Stomach (tissue), 9 donors: Measurements from ENCODE around the gene CHD3. TPM values are rescaled to one million over a fixed set of nuclear protein-coding genes. Genes with fewer than 3 reads are reported as not detected.

Experiments
- DNase-seq, 2 donors: peaks; one replicate each; pipeline versions ENCODE4 v3.0.0 to v3.0.0-alpha.2; 2013 to 2019
- H3K27ac ChIP-seq, 5 donors: fragments of 200-600 bp in 4 of 5; sonication (generic) in 4 of 5; one replicate each; pipeline ENCODE4 v1.5.1; 2013 to 2019; ENCODE audit warnings: mild to moderate bottlenecking in 1 of 5, moderate library complexity in 1 of 5
- H3K27me3 ChIP-seq, 3 donors: fragments of 200-600 bp; sonication (generic); one replicate each; pipeline ENCODE4 v1.5.1; 2017 to 2019; ENCODE audit warnings: mixed run types in 1 of 3
- H3K36me3 ChIP-seq, 4 donors: fragments of 200-600 bp; sonication (generic); 1 replicate in 3 of 4; 2 replicates in 1 of 4; pipeline ENCODE4 v1.5.1; 2016 to 2019
- H3K4me1 ChIP-seq, 4 donors: fragments of 200-600 bp; sonication (generic); one replicate each; pipeline ENCODE4 v1.5.1; 2016 to 2019
- H3K4me3 ChIP-seq, 4 donors: fragments of 200-600 bp; sonication (generic) in 3 of 4; one replicate each; pipeline ENCODE4 v1.5.1; 2016 to 2019; ENCODE audit warnings: mild to moderate bottlenecking in 1 of 4
- H3K9me3 ChIP-seq, 4 donors: fragments of 200-600 bp; sonication (generic); one replicate each; pipeline ENCODE4 v1.5.1; 2016 to 2019
- CTCF ChIP-seq, 7 experiments: fragments of 450-650 bp in 4 of 7; fragments of 200-600 bp in 3 of 7; sonication (generic) in 3 of 7; IDR thresholded peaks; one replicate each; pipeline ENCODE4 v1.5.1; 2016 to 2019; ENCODE audit warnings: antibody characterized with exemption in 7 of 7, control low read depth in 2 of 7, mild to moderate bottlenecking in 1 of 7
- EP300 ChIP-seq: sonication (generic); formaldehyde crosslinking; IDR thresholded peaks from one replicate; pipeline ENCODE4 v1.6.1; 2017; ENCODE audit warnings: antibody characterized with exemption
- POLR2A ChIP-seq, 4 donors: fragments of 450-650 bp; IDR thresholded peaks; one replicate each; pipeline ENCODE4 v1.6.1; 2016; ENCODE audit warnings: antibody characterized with exemption in 4 of 4, control low read depth in 2 of 4, mild to moderate bottlenecking in 1 of 4, moderate library complexity in 1 of 4
- POLR2AphosphoS5 ChIP-seq, 3 donors: sonication (generic); formaldehyde crosslinking; IDR thresholded peaks; one replicate each; pipeline ENCODE4 v1.6.1; 2016; ENCODE audit warnings: antibody characterized with exemption in 3 of 3
- WGBS, 5 donors: extraction: QIAGEN DNeasy Blood & Tissue Kit in 3 of 5; methylation state at CpG; one replicate each; pipeline versions ENCODE4 v1.1.5 to v1.1.7; 2013 to 2018; 5-methylcytosine and 5-hydroxymethylcytosine counted together
- intact Hi-C: fragments of 100-400 bp; cut with DNase I; formaldehyde crosslinking; loops from one replicate; pipeline ENCODE4 v1.15.1; 2023; ENCODE audit warnings: low total_unique reads
- polyA plus RNA-seq, 3 donors: library from polyadenylated mRNA; stranded (reverse); fragments of 200-250 nt; gene quantifications; one replicate each; pipeline ENCODE4 v1.2.3, GENCODE V29; 2013
- total RNA-seq, 5 donors: library from RNA; depleted of rRNA; stranded (reverse); fragments of >200 nt; gene quantifications; one replicate each; pipeline versions ENCODE4 v1.1.0 to v1.2.3, GENCODE V29; 2014 to 2016
- donor health status: healthy with polysubstance abuse.
- donor health status: Bipolar disorder and iron deficiency.
- donor health status: healthy.

The CHD3 gene
- total and polyA plus RNA-seq, 8 donors = 43.0 to 190 (median 64.9) TPM

GRCh38 chr17:7897773-7898172, 9.2 kb downstream of the CHD3 start:
- H3K36me3 ChIP-seq = peaks cover 82 to 100% (median 98%) of the 10 kb centered on the region in 4 donors
- peak in 1 of 2 donors; percentile 73 for DNase-seq
- TF ChIP-seq EP300 (no peak), POLR2AphosphoS5 (IDR thresholded peaks at IDR 0.05) (peak in 1 of 3 donors; percentile 29), CTCF (IDR thresholded peaks at IDR 0.05) (peak in 4 of 7 experiments; percentile 7 to 62 (median 42))

GRCh38 chr17:7903154-7904103, 14.8 kb downstream of the CHD3 start:
- WGBS, 5 donors = 76 to 84% (median 79%) methylated on average over 22 of the region's 22 CpGs
- peaks cover 88 to 100% (median 100%) of the 10 kb centered on the region in 4 donors for H3K36me3 ChIP-seq
- H3K27ac ChIP-seq = no peak overlapping the region
- intact Hi-C loops = no loop called here
- TF ChIP-seq POLR2A (IDR thresholded peaks at IDR 0.05) (no peak), POLR2AphosphoS5 (IDR thresholded peaks at IDR 0.05) (no peak), EP300 (no peak), CTCF (IDR thresholded peaks at IDR 0.05) (no peak)
- no peaks in the 10 kb centered on the region for H3K4me1 ChIP-seq
- H3K27me3 ChIP-seq = no peaks in the 10 kb centered on the region
- H3K9me3 ChIP-seq = no peaks in the 10 kb centered on the region
- no peak overlapping the region for H3K4me3 ChIP-seq
- DNase-seq = no peak

More at GRCh38 chr17:7897773-7898172, 9.2 kb downstream of the CHD3 start:
- no peaks in the 10 kb centered on the region for H3K9me3 ChIP-seq
- H3K4me3 ChIP-seq = no peak overlapping the region
- peaks cover 0 to 10% (median 0%) of the 10 kb centered on the region in 4 donors for H3K4me1 ChIP-seq
- WGBS, 5 donors = 40 to 61% (median 47%) methylated on average over 6 of the region's 6 CpGs
- intact Hi-C loops = loop anchor here (10.0 kb wide), 1 partner anchor 87 kb away; no protein-coding TSS in a partner anchor
- H3K27ac ChIP-seq = no peak overlapping the region
- no peaks in the 10 kb centered on the region for H3K27me3 ChIP-seq

GRCh38 chr17:7909089-7909488, 20.5 kb downstream of the CHD3 start:
- peaks cover 8 to 22% (median 12%) of the 10 kb centered on the region in 4 donors for H3K4me1 ChIP-seq
- DNase-seq = no peak
- WGBS, 5 donors = 88 to 93% (median 92%) methylated on average over 15 to 29 of the region's 29 CpGs
- intact Hi-C loops = no loop called here
- H3K4me3 ChIP-seq = no peak overlapping the region
- no peak overlapping the region for H3K27ac ChIP-seq
- peaks cover 53 to 83% (median 82%) of the 10 kb centered on the region in 4 donors for H3K36me3 ChIP-seq
- H3K9me3 ChIP-seq = no peaks in the 10 kb centered on the region
- no peaks in the 10 kb centered on the region for H3K27me3 ChIP-seq
- no peak for TF ChIP-seq POLR2A (IDR thresholded peaks at IDR 0.05)
- TF ChIP-seq POLR2AphosphoS5 (IDR thresholded peaks at IDR 0.05) = no peak
- TF ChIP-seq CTCF (IDR thresholded peaks at IDR 0.05) = no peak
- no peak for TF ChIP-seq EP300

- no peak for DNase-seq
- Histone ChIP-seq H3K4me3 (no peak overlapping the region), H3K4me1 (peaks cover 9 to 34% (median 23%) of the 10 kb centered on the region in 4 donors), H3K27me3 (no peaks in the 10 kb centered on the region), H3K27ac (no peak overlapping the region), H3K9me3 (no peaks in the 10 kb centered on the region), H3K36me3 (peaks cover 41 to 72% (median 70%) of the 10 kb centered on the region in 4 donors)
- intact Hi-C loops = no loop called here
- 94 to 97% (median 94%) methylated on average over 15 of the region's 15 CpGs for WGBS, 5 donors
- TF ChIP-seq CTCF (IDR thresholded peaks at IDR 0.05) (no peak), POLR2AphosphoS5 (IDR thresholded peaks at IDR 0.05) (no peak), EP300 (no peak), POLR2A (IDR thresholded peaks at IDR 0.05) (no peak)
These were observed 21.7 kb downstream of the CHD3 start for GRCh38 chr17:7910281-7910680.
